Measurements from ENCODE around the gene CDKL4. TPM values are rescaled to one million over a fixed set of nuclear protein-coding genes. Genes with fewer than 3 reads are reported as not detected.
A peak's percentile ranks its signal among the peaks of the same experiment; 100 is the strongest.
"Not testable (repeated sequence)": the region's sequence is repeated elsewhere in the genome, so short reads cannot be mapped to it uniquely, and the experiment has no call there.

The CDKL4 gene
- total RNA-seq, 1 donor from 2014 or later = 0.24 TPM

- no peak for TF ChIP-seq CTCF (IDR thresholded peaks at IDR 0.05)
- ChIA-PET POLR2A (interaction anchor here (0.7 to 6.6 kb wide), 5 partner anchors 14 to 390 kb away, joined by 3 to 52 read pairs (median 46); partner anchors contain the start of genes SOS1 and SRSF7), CTCF (interaction anchor here (1.1 to 2.0 kb wide), 4 partner anchors 17 to 88 kb away, joined by 3 to 10 read pairs (median 6); no protein-coding TSS in a partner anchor)
- peaks cover 50% of the 10 kb centered on the region for H3K4me1 Mint-ChIP-seq
- intact Hi-C loops (cut with micrococcal nuclease) = loop anchor here (1.0 kb wide), 4 partner anchors 12 to 351 kb away; no protein-coding TSS in a partner anchor
- no peak for DNase-seq
- H3K27me3 Mint-ChIP-seq = no peaks in the 10 kb centered on the region
- H3K4me3 Mint-ChIP-seq = peak overlapping the region; percentile 72
- H3K27ac Mint-ChIP-seq = peak overlapping the region; percentile 91
- no peaks in the 10 kb centered on the region for H3K9me3 Mint-ChIP-seq
- ATAC-seq (ENCODE audit: low read depth) = peak; percentile 86
- no peaks in the 10 kb centered on the region for H3K36me3 Mint-ChIP-seq (ENCODE audit: low read depth)
Measured at GRCh38 chr2:39141334-39142271, 102.2 kb downstream of the CDKL4 start.

DNA sequence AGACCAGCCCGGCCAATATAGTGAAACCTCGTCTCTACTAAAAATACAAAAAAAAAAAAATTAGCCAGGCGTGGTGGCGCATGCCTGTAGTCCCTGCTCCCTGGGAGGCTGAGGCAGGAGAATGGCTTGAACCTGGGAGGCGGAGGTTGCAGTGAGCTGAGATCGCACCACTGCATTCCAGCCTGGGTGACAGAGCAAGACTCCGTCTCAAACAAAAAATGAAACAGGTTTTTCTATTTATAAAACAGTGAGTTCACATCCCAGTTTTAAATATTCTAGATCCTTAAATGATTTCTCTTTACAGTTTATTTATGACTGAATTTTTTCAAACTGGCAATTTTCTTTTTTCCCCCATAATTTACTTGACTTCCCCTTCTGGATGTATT, 102.8 kb downstream of the CDKL4 start:
- CTCF ChIA-PET = interaction anchor here (0.9 to 1.9 kb wide), 3 partner anchors 14 to 89 kb away, joined by 3 to 8 read pairs (median 4); no protein-coding TSS in a partner anchor
- intact Hi-C loops (cut with micrococcal nuclease) = loop anchor here (1.0 kb wide), 4 partner anchors 12 to 351 kb away; no protein-coding TSS in a partner anchor

DNA sequence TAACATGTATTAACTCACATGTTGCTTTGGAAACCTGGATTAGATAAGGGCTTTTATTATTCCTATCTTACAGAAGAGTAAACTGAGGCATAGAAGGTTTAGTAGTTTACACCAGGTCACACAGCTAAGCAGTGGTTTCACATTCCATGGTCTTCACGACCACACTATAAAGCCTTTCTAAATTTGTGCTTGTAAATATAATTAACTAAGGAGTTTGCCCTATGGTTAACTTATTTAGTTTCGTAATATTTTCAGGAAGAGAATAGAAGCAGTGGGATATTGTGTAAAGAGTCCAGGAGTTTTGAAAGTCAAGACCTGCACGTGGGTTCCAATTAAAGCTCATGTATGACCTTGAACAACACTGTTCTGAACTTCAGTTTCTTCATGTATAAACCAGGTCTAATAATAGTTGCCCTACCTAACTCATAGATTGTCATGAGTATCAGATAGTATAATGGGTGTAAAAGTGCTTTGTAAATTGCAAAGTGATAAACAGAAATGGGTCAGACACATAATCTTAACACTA, 103.4 kb downstream of the CDKL4 start:
- ATAC-seq (ENCODE audit: low read depth) (no peak), DNase-seq (no peak)
- H3K4me1 Mint-ChIP-seq = peaks cover 59% of the 10 kb centered on the region
- intact Hi-C loops (cut with micrococcal nuclease) = no loop called here
- no peaks in the 10 kb centered on the region for H3K9me3 Mint-ChIP-seq
- no peaks in the 10 kb centered on the region for H3K27me3 Mint-ChIP-seq
- H3K36me3 Mint-ChIP-seq (ENCODE audit: low read depth) = no peaks in the 10 kb centered on the region
- TF ChIP-seq CTCF (IDR thresholded peaks at IDR 0.05) = no peak
- peak overlapping the region; percentile 91 for H3K27ac Mint-ChIP-seq
- H3K4me3 Mint-ChIP-seq = peak overlapping the region; percentile 72
- ChIA-PET POLR2A (interaction anchor here (1.6 to 6.6 kb wide), 4 partner anchors 10 to 20 kb away, joined by 3 to 52 read pairs (median 49); partner anchors contain the start of gene SOS1), CTCF (interaction anchor here (0.9 to 1.1 kb wide), 3 partner anchors 11 to 16 kb away, joined by 3 to 4 read pairs (median 3); no protein-coding TSS in a partner anchor)

More for the DNA sequence above, 102.8 kb downstream of the CDKL4 start:
- H3K27me3 Mint-ChIP-seq; H3K9me3 Mint-ChIP-seq; H3K36me3 Mint-ChIP-seq (ENCODE audit: low read depth); DNase-seq: not testable (repeated sequence)
- Mint-ChIP-seq H3K4me1 (peaks cover 54% of the 10 kb centered on the region), H3K4me3 (peak overlapping the region; percentile 72), H3K27ac (peak overlapping the region; percentile 91)
- peak; percentile 59 for ATAC-seq (ENCODE audit: low read depth)
- POLR2A ChIA-PET = interaction anchor here (0.7 to 6.6 kb wide), 6 partner anchors 10 to 390 kb away, joined by 3 to 52 read pairs (median 24); partner anchors contain the start of genes SOS1 and SRSF7

DNA sequence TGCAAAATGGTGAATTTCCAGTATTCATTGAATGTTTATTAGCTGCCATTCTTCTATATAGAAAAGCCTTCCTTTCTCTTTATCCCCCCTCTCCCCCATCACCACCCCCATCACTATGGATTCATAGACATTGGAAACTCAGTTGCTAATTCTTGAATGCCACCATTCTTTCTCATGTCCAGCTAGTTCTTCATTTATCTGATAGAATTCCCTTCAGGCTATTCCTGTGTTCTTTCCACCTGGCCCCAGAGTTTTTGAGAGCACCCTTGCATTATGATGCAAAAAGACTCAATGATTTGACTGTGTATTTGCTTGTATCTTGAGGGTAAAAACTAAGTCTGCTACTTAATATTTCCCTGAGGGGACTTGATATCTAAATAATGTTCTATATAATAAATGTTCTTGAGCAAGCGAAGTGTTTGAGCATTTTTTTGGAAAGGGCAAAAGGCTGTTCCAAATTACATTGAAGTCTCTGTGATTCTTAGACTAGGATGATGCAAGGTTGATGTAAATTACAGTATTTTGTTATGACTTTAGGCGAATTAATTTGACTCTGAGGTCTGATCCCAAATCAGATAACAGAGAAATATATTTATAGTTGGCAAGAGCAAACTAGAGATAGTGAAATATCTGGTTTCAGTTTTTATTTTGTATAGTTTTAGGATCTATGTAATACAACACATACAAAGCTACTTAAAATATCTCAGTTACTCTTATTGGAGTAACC, 104.1 kb downstream of the CDKL4 start:
- ATAC-seq (ENCODE audit: low read depth) = no peak
- ChIA-PET CTCF (interaction anchor here (0.9 to 1.1 kb wide), 2 partner anchors 10 to 15 kb away, joined by 3 read pairs; no protein-coding TSS in a partner anchor), POLR2A (interaction anchor here (1.6 to 6.6 kb wide), 4 partner anchors 9 to 19 kb away, joined by 3 to 52 read pairs (median 49); partner anchors contain the start of gene SOS1)

More for the DNA sequence above, 104.1 kb downstream of the CDKL4 start:
- no peak for DNase-seq
- TF ChIP-seq CTCF (IDR thresholded peaks at IDR 0.05) = no peak
- Mint-ChIP-seq H3K4me3 (no peak overlapping the region), H3K4me1 (peaks cover 59% of the 10 kb centered on the region), H3K27ac (peak overlapping the region; percentile 54), H3K27me3 (no peaks in the 10 kb centered on the region), H3K36me3 (ENCODE audit: low read depth) (no peaks in the 10 kb centered on the region), H3K9me3 (no peaks in the 10 kb centered on the region)
- intact Hi-C loops (cut with micrococcal nuclease) = no loop called here
